Measurements from ENCODE around the gene TANC1. TPM values are rescaled to one million over a fixed set of nuclear protein-coding genes. Genes with fewer than 3 reads are reported as not detected.

The TANC1 gene
- polyA plus RNA-seq, 2 of the 4 experiments (the other 2 are of a cell fraction): 9.2 to 21.2 TPM

GRCh38 chr2:159131914-159132281 lies 163.5 kb downstream of the TANC1 start:
- FAIRE-seq: no peak
- Histone ChIP-seq H3K4me1 (peaks cover 14% of the 10 kb centered on the region), H3K4me2 (peak overlapping the region; percentile 58), H3K9me3 (no peaks in the 10 kb centered on the region), H3K4me3 (no peak overlapping the region), H3K27ac (peak overlapping the region; percentile 26 to 71; a peak in 4 of 6 replicates)
- WGBS (ENCODE audit: missing lambda C conversion rate): 25% methylated on average over 4 of the region's 4 CpGs
- ChIA-PET POLR2A (interaction anchor here (0.6 kb wide), 1 partner anchor 164 kb away, joined by 5 read pairs; the partner anchor contains the start of gene TANC1), CTCF (interaction anchor here (0.6 to 5.9 kb wide), 2 partner anchors 13 to 388 kb away, joined by 4 to 30 read pairs; no protein-coding TSS in a partner anchor)
- peak; percentile 61 to 63; a peak in 4 of 6 replicates for ATAC-seq
- DNase-seq (ENCODE audit: low read depth in 1 of 2, low spot score in 1 of 2): peak in 1 of 2 experiments; percentile 22
- no peak for TF ChIP-seq CBX8 (IDR thresholded peaks at IDR 0.05)
- TF ChIP-seq FOSL2 (IDR thresholded peaks at IDR 0.05): no peak
- TF ChIP-seq FOSL2 (CRISPR knock-in tag; IDR thresholded peaks at IDR 0.05): peak; percentile 22; the same call in 1 of the 2 replicates

- FAIRE-seq (no peak), ATAC-seq (no peak), DNase-seq (ENCODE audit: low read depth in 1 of 2, low spot score in 1 of 2) (no peak)
- 46% methylated on average over 4 of the region's 4 CpGs for WGBS (ENCODE audit: missing lambda C conversion rate)
- 0 out of 5 replicates have a peak, but pooled peaks have one; percentile 17 to 20 for TF ChIP-seq RAD21 (conservative IDR thresholded peaks at IDR 0.05 in 1 of 2, IDR thresholded peaks at IDR 0.05 in 1 of 2)
- TF ChIP-seq POLR2A (IDR thresholded peaks at IDR 0.05; ENCODE audit: low read length): no peak
- TF ChIP-seq, protein P1, sequence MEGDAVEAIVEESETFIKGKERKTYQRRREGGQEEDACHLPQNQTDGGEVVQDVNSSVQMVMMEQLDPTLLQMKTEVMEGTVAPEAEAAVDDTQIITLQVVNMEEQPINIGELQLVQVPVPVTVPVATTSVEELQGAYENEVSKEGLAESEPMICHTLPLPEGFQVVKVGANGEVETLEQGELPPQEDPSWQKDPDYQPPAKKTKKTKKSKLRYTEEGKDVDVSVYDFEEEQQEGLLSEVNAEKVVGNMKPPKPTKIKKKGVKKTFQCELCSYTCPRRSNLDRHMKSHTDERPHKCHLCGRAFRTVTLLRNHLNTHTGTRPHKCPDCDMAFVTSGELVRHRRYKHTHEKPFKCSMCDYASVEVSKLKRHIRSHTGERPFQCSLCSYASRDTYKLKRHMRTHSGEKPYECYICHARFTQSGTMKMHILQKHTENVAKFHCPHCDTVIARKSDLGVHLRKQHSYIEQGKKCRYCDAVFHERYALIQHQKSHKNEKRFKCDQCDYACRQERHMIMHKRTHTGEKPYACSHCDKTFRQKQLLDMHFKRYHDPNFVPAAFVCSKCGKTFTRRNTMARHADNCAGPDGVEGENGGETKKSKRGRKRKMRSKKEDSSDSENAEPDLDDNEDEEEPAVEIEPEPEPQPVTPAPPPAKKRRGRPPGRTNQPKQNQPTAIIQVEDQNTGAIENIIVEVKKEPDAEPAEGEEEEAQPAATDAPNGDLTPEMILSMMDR (IDR thresholded peaks at IDR 0.05): peak; percentile 18; the same call in 1 of the 3 replicates
- ChIA-PET POLR2A (no interaction called here), CTCF (interaction anchor here (0.5 to 2.0 kb wide), 6 partner anchors 9 to 553 kb away, joined by 3 to 7 read pairs (median 4); no protein-coding TSS in a partner anchor)
- H3K27ac ChIP-seq: no peak overlapping the region
- peaks cover 14% of the 10 kb centered on the region for H3K4me1 ChIP-seq
- no peak overlapping the region for H3K4me3 ChIP-seq
- no peaks in the 10 kb centered on the region for H3K9me3 ChIP-seq
- H3K4me2 ChIP-seq: no peak overlapping the region
Measured at GRCh38 chr2:159133797-159134196, 165.4 kb downstream of the TANC1 start.

- H3K4me2 ChIP-seq: no peak overlapping the region
- H3K4me1 ChIP-seq: peaks cover 23% of the 10 kb centered on the region
- POLR2A ChIA-PET: no interaction called here
- no peak overlapping the region for H3K4me3 ChIP-seq
- no peaks in the 10 kb centered on the region for H3K9me3 ChIP-seq
- WGBS (ENCODE audit: missing lambda C conversion rate): 96% methylated on average over 3 of the region's 3 CpGs
- ATAC-seq (no peak), DNase-seq (ENCODE audit: low read depth in 1 of 2, low spot score in 1 of 2) (no peak), FAIRE-seq (no peak)
- TF ChIP-seq EHF (CRISPR knock-in tag; IDR thresholded peaks at IDR 0.05) (no peak), BHLHE40 (IDR thresholded peaks at IDR 0.05; ENCODE audit: low read depth, low read length) (no peak)
- CTCF ChIA-PET: interaction anchor here (1.0 kb wide), 1 partner anchor 16 kb away, joined by 4 read pairs; no protein-coding TSS in a partner anchor
- H3K27ac ChIP-seq: no peak overlapping the region
Measured at GRCh38 chr2:159134979-159135378, 166.5 kb downstream of the TANC1 start.

GRCh38 chr2:159136391-159136790 lies 168.0 kb downstream of the TANC1 start:
- H3K4me1 ChIP-seq: peaks cover 25% of the 10 kb centered on the region
- no peaks in the 10 kb centered on the region for H3K9me3 ChIP-seq
- TF ChIP-seq ATOH8 (CRISPR knock-in tag; IDR thresholded peaks at IDR 0.05; ENCODE audit: low read depth): no peak
- TF ChIP-seq, protein P2, sequence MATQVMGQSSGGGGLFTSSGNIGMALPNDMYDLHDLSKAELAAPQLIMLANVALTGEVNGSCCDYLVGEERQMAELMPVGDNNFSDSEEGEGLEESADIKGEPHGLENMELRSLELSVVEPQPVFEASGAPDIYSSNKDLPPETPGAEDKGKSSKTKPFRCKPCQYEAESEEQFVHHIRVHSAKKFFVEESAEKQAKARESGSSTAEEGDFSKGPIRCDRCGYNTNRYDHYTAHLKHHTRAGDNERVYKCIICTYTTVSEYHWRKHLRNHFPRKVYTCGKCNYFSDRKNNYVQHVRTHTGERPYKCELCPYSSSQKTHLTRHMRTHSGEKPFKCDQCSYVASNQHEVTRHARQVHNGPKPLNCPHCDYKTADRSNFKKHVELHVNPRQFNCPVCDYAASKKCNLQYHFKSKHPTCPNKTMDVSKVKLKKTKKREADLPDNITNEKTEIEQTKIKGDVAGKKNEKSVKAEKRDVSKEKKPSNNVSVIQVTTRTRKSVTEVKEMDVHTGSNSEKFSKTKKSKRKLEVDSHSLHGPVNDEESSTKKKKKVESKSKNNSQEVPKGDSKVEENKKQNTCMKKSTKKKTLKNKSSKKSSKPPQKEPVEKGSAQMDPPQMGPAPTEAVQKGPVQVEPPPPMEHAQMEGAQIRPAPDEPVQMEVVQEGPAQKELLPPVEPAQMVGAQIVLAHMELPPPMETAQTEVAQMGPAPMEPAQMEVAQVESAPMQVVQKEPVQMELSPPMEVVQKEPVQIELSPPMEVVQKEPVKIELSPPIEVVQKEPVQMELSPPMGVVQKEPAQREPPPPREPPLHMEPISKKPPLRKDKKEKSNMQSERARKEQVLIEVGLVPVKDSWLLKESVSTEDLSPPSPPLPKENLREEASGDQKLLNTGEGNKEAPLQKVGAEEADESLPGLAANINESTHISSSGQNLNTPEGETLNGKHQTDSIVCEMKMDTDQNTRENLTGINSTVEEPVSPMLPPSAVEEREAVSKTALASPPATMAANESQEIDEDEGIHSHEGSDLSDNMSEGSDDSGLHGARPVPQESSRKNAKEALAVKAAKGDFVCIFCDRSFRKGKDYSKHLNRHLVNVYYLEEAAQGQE (IDR thresholded peaks at IDR 0.05): no peak
- no peak for TF ChIP-seq NR3C1 (IDR thresholded peaks at IDR 0.05)
- TF ChIP-seq SREBF2 (IDR thresholded peaks at IDR 0.05): no peak
- no peak for TF ChIP-seq PHF8 (IDR thresholded peaks at IDR 0.05; ENCODE audit: borderline replicate concordance, low read depth)
- no peak overlapping the region for H3K4me3 ChIP-seq
- H3K27ac ChIP-seq: no peak overlapping the region
- no peak overlapping the region for H3K4me2 ChIP-seq
- ChIA-PET CTCF (no interaction called here), POLR2A (no interaction called here)
- 89% methylated on average over 3 of the region's 3 CpGs for WGBS (ENCODE audit: missing lambda C conversion rate)
- ATAC-seq (no peak), FAIRE-seq (no peak), DNase-seq (ENCODE audit: low read depth in 1 of 2, low spot score in 1 of 2) (no peak)

All from A549 (cell line).